IPS DF 4.7 (cell line): ENCODE measurements around the gene ZBTB4.

Source experiments
- DNase-seq: peaks from one replicate; pipeline ENCODE4 v3.0.0-alpha.2; 2013; ENCODE audit warnings: low spot score; ENCODE audit errors: extremely low read depth

The ZBTB4 gene

GRCh38 chr17:7421186-7421585 lies 58.2 kb downstream of the ZBTB4 start:
- no peak for DNase-seq

- DNase-seq, result no peak
These were observed 59.4 kb downstream of the ZBTB4 start, which contains the start of gene SPEM1 for GRCh38 chr17:7419819-7420610. TSS of gene SPEM1 (plus strand) at chr17:7420324. CDS start at chr17:7420385, 61 bp downstream.

GRCh38 chr17:7418472-7419152 lies 60.8 kb downstream of the ZBTB4 start:
- DNase-seq, result no peak

GRCh38 chr17:7417056-7417655 lies 62.3 kb downstream of the ZBTB4 start:
- DNase-seq, result no peak

- DNase-seq, result no peak
These were observed 63.1 kb downstream of the ZBTB4 start for GRCh38 chr17:7416323-7416722.

GRCh38 chr17:7415784-7416183 lies 63.6 kb downstream of the ZBTB4 start:
- no peak for DNase-seq

DNA sequence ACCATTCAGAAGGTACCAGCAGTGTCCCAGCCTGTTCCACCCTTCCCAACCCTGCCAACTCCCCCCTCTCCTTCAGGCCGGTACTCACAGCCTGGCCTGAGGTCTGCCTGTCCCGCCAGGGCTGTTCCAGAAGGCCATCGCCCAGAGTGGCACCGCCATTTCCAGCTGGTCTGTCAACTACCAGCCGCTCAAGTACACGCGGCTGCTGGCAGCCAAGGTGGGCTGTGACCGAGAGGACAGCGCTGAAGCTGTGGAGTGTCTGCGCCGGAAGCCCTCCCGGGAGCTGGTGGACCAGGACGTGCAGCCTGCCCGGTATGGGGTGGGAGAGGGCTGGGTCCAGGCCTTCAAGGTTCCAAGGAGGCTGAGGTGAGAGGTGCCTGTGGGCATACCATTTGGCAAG lies 64.6 kb downstream of the ZBTB4 start:
- DNase-seq, result no peak

GRCh38 chr17:7413346-7413985 lies 66.0 kb downstream of the ZBTB4 start:
- no peak for DNase-seq

DNA sequence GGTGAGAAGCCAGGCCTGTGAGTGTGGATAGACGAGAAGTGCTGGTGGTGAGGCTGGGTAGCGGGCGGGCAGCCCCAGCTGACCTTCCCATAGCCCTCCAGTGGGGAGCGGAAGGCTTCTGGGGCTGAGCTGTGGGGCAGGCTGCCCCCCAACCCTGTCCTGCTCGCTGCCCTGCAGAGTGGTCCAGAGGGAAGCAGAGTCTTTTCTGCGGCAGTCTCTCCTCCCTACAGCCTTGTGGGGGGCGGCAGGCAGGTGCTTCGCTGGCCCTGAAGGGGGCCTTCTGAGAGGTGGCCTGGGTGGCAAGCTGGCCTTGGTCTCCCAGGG lies 68.0 kb downstream of the ZBTB4 start:
- DNase-seq, result no peak

DNA sequence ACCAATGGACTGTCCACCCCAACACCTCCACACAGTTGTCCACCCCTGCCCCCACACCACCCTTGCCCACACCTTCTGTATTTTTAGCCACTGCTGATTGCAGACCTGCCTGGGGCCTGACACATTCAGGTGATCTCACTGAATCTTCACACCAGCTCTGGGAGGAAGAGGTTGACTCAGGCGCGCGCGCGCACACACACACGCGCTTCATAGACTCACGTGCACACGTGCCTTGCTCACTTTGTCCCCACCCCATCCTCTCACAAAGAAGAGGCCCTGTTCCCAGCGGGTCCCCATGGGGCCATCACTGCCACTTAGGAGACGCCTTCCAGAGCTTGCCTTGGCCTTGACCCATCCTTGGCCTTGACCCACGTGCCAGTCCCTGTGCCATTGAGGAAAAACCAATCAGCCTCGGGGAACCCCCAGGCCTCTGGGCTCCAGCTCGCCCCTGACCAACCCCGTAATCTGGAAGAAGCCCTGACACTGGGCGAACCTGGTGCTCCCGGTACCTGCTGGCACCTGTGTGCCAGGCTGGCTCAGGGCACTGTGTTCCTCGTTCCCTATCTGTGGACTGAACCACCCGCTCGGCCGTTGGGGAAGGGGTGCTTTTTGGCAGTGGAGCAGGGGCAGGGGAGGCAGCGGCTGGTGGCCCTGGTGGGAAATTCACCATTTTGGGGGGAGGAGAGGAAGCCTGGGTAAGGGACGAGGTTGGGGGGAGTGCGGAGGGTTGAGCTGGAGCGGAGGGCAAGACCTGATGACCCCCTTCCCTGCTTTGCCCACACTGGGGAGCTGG lies 68.6 kb downstream of the ZBTB4 start:
- no peak for DNase-seq

DNA sequence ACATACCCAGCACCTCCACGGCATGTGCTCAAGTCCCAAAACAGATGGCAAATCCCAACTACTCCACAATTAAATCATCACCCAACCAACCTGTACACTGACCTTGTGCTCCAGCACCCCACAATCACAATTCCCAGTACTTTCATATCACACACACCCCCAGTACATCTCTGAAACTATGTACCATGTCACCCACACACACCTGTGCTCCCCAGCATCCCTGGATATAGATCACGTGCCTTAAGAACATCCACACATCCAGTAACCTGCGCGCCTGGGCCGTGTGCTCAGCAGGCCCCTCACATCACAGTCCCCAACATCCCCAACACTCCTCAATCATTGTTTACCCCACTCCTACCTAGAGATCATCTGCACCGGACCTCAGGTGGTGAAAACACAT lies 69.7 kb downstream of the ZBTB4 start:
- no peak for DNase-seq
